Activated CD4-positive, alpha-beta T cell treated with anti-CD3 and anti-CD28 coated beads, Interleukin-2, amount 50 U/mL, for 24 hours (primary cell): ENCODE measurements around the gene ZNF189.

Experiments used
- DNase-seq, 2 donors: peaks; one replicate each; pipeline ENCODE4 v3.0.0-alpha.2; 2020; ENCODE audit warnings: low read depth in 1 of 2, low spot score in 1 of 2

The ZNF189 gene

DNA sequence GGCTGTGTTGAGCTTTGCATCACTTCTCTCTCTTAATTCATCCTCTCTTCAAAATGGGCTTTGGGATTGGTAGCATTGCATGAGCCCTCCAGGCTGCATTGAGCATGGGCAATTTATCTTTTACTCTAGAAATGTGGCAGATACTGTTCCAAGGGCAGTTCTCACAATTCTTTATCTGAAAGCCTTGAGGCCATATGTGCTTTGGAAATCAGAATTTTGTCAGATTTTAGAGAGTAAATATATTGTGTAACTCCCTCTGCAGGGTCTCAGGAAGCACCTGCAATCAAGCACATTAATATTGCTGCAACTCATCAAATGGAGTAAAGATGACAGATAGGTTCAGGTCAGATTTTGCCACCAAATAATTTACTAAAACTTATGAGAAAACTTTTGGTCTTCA is 19.3 kb downstream of the ZNF189 start:
- no peak for DNase-seq

- DNase-seq = no peak
Measured at GRCh38 chr9:101418518-101419430, 20.1 kb downstream of the ZNF189 start.

- DNase-seq = no peak
Measured at GRCh38 chr9:101419863-101420262, 21.2 kb downstream of the ZNF189 start.

- DNase-seq = no peak
Measured at GRCh38 chr9:101421653-101422065, 23.0 kb downstream of the ZNF189 start.

DNA sequence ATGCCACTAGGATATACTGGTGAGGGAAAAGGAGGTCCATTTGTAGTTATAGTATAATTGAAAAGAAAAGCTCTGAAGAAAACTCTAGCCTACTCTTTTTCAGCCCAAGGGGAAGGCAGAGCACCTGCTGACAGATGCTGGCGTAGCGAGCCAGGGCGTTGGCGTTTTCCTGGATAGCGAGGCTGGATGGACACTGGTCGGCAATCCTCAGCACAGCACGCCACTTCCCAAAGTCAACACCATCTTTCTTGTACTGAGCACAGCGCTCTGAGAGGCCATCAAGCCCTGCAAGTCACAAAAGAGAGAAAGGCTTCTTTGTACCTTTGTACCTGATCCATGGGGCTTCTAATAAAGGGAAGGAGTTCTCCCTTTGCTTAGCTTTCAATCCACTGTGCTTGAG is 28.7 kb downstream of the ZNF189 start:
- no peak for DNase-seq

GRCh38 chr9:101427957-101428655 is 29.5 kb downstream of the ZNF189 start:
- no peak for DNase-seq

DNA sequence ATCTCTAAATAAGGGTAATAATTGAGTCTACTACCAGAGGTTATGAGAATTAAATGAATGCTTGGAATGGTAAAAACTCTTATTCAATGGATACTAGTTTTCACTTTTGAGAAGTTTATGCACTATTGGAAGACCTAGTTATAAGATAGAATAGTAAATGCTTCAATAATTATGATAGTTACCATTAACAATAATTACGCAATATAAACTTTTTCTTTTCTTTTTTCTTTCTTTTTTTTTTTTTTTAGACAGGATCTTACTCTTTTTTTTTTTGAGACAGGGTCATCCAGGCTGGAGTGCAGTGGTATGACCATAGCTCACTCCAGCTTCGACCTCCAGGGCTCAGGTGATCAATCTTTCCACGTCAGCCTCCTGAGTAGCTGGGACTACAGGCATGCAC is 30.3 kb downstream of the ZNF189 start:
- DNase-seq = no peak

GRCh38 chr9:101429736-101430135 is 31.1 kb downstream of the ZNF189 start:
- DNase-seq = no peak

DNA sequence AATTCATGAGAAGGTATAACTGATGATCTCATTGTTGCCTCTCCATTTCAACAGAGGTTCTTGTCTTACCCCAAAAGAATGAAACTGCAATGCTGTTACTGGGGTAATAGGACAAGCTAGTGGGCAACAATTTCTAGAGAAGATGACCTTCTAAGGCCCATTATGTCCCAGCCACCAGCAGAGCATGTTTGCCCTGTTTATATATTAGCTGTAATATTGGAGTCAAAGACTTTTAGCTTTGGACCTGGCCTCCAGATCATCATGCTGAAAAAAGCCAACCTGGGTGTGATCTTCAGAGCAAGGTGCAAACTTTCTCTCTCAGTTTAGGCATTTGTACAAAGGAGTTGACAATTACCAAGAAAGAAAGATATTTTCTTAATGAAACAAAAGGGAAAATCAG is 33.5 kb downstream of the ZNF189 start:
- DNase-seq = no peak

DNA sequence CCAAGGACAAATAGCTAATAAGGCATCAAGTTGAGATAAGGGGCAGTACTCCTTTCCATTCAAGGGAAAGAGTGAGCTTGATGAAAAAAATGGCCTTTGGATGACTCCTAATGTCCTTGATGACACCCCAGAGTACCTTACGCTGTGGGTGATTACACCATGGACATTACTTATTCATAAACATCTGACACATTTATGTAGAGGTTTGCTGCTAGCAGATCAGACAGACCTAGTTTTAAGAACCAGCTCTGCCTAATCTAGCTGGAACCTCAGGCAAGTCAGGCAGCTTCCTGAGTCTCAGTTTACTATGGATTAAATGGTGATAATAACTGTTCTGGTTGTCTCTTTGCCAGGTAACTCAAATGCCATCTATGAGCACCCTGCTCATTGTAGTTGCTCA is 34.1 kb downstream of the ZNF189 start:
- DNase-seq = no peak

GRCh38 chr9:101433229-101433628 is 34.6 kb downstream of the ZNF189 start:
- DNase-seq = no peak

- DNase-seq = no peak
Measured at GRCh38 chr9:101434998-101435397, 36.3 kb downstream of the ZNF189 start.

GRCh38 chr9:101435601-101436079 is 37.0 kb downstream of the ZNF189 start, which contains the start of gene ALDOB:
Gene ALDOB, minus strand, starts transcription at chr9:101435774. Its CDS starts 4,887 bp downstream, at chr9:101430887.
- DNase-seq = no peak

DNA sequence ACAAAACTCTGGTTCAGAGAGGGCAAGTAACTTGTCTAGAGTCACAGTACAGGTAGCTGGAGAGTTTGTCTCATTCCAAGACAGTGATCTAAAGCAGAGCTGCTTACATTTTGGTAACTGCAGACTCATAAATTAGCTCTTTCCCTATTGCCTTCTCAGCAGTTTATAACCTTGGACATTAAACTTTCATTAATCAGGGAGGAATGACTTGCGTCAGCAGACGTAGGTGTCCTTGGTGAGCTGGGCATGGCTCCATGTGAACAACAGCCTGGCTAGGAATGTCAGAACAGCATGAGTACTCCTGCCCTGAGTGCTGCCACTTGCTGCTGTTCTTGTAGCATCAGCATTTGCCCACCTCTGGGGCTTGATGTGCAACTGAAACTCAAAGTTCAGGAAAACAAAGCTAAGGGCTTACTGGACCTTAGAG is 39.2 kb downstream of the ZNF189 start:
- no peak for DNase-seq

DNA sequence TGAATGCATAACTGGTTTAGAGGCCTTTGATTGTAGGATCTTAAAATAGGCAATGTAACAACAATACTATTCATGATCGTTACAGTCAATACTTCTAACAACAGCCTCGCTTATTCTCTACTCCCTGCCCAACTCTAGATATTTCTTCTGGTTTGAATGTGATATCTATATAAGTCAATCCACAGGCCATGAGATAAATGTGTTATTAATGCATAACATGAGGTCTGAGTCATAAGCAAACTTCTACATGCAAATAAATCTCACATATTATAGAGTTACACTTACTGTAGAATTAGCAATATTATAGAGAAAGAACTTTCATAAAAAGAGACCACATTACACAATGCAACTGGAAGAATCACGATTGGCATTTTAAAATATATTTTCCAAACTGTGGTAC is 39.9 kb downstream of the ZNF189 start:
- DNase-seq = no peak

GRCh38 chr9:101440714-101441230 is 42.1 kb downstream of the ZNF189 start:
- DNase-seq = no peak

- no peak for DNase-seq
Measured at GRCh38 chr9:101442318-101442717, 43.7 kb downstream of the ZNF189 start.

DNA sequence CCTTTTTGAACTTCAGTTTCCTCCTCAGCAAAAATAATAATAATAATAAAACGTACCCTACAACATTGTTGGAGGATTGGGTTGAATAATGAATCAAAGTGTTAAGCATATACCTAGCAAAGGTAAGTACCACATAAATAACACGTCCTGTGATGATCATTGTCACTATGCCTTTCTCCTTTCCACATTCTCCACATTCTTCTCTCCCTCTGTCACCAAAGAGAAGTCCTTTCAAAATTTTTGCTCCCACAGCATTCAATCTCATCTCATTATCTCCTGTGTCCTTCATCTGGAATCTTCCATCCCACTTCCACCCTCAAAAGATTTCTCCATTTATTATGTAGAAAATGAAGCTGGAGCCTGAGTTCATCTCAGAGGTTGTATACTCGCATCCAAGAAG is 44.1 kb downstream of the ZNF189 start:
- no peak for DNase-seq

- no peak for DNase-seq
Measured at GRCh38 chr9:101443364-101443771, 44.7 kb downstream of the ZNF189 start.

- DNase-seq = no peak
Measured at GRCh38 chr9:101445353-101446029, 46.8 kb downstream of the ZNF189 start.

GRCh38 chr9:101446732-101447131 is 48.1 kb downstream of the ZNF189 start:
- DNase-seq = no peak
